Measurements from ENCODE around the gene IL32. TPM values are rescaled to one million over a fixed set of nuclear protein-coding genes. Genes with fewer than 3 reads are reported as not detected.

Gene IL32
- polyA plus RNA-seq, 3 donors = 0.53 to 8.0 (median 5.6) TPM

DNA sequence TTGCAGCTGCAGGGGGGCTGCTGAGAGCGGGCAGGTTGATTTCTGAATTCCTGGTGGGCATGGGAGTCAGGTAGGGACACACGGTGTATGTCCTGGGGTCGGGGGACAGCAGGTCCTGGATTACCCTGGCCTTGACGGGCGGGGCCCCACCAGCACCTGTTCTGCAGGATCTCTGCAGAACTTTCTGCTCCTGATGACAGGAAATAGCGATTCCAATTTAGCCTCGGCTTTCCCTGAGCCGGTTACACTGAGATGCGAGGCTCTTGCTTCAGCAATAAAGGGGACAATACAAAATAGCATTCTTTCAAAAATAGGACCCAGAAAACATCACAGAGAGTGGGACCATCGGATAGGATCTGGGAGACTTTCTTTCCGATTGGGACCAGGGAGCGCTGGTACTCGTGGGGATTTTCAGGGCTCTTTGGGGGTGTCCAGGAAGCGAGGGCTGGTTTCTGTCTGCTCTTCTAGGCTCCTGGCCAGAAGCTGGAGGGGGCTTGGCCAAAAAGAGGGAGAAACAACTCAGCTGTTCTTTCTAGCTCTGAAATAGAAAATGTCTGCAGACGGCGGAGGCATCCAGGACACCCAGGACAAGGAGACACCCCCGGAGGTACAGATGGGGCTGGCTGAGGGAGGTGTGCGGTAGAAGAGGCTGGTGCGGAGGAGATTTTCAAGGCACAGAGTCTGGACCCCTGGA lies 47.6 kb downstream of the IL32 start:
- Histone ChIP-seq H3K27ac (ENCODE audit: low read depth in 1 of 2, low read length in 2 of 2) (no peak overlapping the region), H3K4me3 (replicated peaks in 1 of 3; ENCODE audit: low read depth in 2 of 3, low read length in 3 of 3) (peak overlapping the region; percentile 45 to 78 (median 61)), H3K4me2 (replicated peaks; ENCODE audit: extremely low read depth, low read length, poor library complexity, severe bottlenecking) (peak overlapping the region; percentile 91), H3K79me2 (ENCODE audit: insufficient read depth, low read length) (no peaks in the 10 kb centered on the region), H3K4me1 (ENCODE audit: control insufficient read depth in 1 of 2, insufficient read depth in 2 of 2, low read length in 2 of 2) (peaks cover 15 to 19% of the 10 kb centered on the region in 2 donors), H3K9me3 (replicated peaks in 1 of 2; ENCODE audit: control insufficient read depth in 1 of 2, insufficient read depth in 1 of 2, low read length in 2 of 2) (no peaks in the 10 kb centered on the region), H4K20me1 (ENCODE audit: insufficient read depth, low read length) (no peaks in the 10 kb centered on the region), H3K36me3 (replicated peaks in 1 of 2; ENCODE audit: control insufficient read depth in 1 of 2, insufficient read depth in 2 of 2, low read length in 2 of 2) (peaks cover 0 to 6% of the 10 kb centered on the region in 2 donors), H2AFZ (ENCODE audit: insufficient read depth, low read depth, low read length, poor library complexity, severe bottlenecking) (peak overlapping the region; percentile 89), H3K27me3 (ENCODE audit: control insufficient read depth in 2 of 2, insufficient read depth in 2 of 2, low read length in 2 of 2) (no peaks in the 10 kb centered on the region), H3K9ac (ENCODE audit: insufficient read depth, low read length, poor library complexity, severe bottlenecking) (peak overlapping the region; percentile 61)
- WGBS (ENCODE audit: insufficient coverage) = 33% methylated on average over 15 of the region's 19 CpGs
- Mint-ChIP-seq H3K27me3 (ENCODE audit: low read depth in 3 of 3) (peaks cover 4 to 17% (median 7%) of the 10 kb centered on the region in 3 donors), H3K36me3 (peaks cover 0 to 3% of the 10 kb centered on the region in 2 donors), H3K4me3 (peak overlapping the region; percentile 74 to 90), H3K27ac (peak overlapping the region in 1 of 7 donors; percentile 58), H3K9me3 (peaks cover 0 to 1% (median 0%) of the 10 kb centered on the region in 7 donors), H3K4me1 (peaks cover 18% of the 10 kb centered on the region)
- no peak for DNase-seq
- TF ChIP-seq, protein P1, sequence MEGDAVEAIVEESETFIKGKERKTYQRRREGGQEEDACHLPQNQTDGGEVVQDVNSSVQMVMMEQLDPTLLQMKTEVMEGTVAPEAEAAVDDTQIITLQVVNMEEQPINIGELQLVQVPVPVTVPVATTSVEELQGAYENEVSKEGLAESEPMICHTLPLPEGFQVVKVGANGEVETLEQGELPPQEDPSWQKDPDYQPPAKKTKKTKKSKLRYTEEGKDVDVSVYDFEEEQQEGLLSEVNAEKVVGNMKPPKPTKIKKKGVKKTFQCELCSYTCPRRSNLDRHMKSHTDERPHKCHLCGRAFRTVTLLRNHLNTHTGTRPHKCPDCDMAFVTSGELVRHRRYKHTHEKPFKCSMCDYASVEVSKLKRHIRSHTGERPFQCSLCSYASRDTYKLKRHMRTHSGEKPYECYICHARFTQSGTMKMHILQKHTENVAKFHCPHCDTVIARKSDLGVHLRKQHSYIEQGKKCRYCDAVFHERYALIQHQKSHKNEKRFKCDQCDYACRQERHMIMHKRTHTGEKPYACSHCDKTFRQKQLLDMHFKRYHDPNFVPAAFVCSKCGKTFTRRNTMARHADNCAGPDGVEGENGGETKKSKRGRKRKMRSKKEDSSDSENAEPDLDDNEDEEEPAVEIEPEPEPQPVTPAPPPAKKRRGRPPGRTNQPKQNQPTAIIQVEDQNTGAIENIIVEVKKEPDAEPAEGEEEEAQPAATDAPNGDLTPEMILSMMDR (IDR thresholded peaks at IDR 0.05) = no peak
- intact Hi-C loops (cut with micrococcal nuclease) = no loop called here

DNA sequence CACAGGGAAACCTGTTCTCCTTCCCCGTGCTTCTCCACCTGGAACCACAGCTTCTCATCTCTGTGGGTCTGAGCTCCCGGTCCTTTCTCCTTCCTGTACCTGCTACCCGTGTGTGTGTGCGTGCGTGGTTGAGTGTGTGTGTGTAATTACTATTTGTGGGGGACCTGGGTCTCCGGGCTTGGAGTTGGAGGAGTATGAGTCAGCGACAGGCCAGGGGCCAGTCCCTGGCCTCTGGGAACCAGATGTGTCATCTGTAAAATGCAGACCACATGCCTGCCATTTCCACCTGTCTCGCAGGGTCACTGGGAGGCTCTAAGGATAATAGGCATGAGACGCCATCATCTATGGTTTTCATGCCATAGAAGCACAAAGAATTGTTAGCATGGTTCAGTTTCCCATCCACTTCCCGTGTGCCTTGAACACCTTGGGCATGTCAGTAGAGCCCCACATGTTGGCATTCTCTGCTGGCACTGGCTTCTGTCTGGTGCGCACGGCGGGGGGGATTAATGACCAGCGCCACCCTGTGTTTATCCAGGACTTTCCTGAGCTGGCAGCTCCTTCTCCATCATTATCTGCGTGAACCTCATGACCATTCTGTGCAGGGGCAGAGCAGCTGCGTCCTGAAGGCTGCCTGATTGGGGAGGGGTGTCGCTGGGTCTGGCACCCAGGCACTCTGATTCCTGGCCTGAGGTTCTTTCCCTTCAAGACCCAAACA lies 48.5 kb downstream of the IL32 start:
- H3K4me3 ChIP-seq (replicated peaks in 1 of 3; ENCODE audit: low read depth in 2 of 3, low read length in 3 of 3) = peak overlapping the region in 1 of 3 experiments; percentile 78
- no peaks in the 10 kb centered on the region for H3K9me3 ChIP-seq (replicated peaks in 1 of 2; ENCODE audit: control insufficient read depth in 1 of 2, insufficient read depth in 1 of 2, low read length in 2 of 2)
- no peak for DNase-seq
- Mint-ChIP-seq H3K36me3 (peaks cover 0 to 3% of the 10 kb centered on the region in 2 donors), H3K4me3 (no peak overlapping the region), H3K27ac (peak overlapping the region in 1 of 7 donors; percentile 5), H3K4me1 (peaks cover 18% of the 10 kb centered on the region), H3K9me3 (peaks cover 0 to 1% (median 0%) of the 10 kb centered on the region in 7 donors), H3K27me3 (ENCODE audit: low read depth in 3 of 3) (peaks cover 4 to 12% (median 6%) of the 10 kb centered on the region in 3 donors)
- no peaks in the 10 kb centered on the region for H4K20me1 ChIP-seq (ENCODE audit: insufficient read depth, low read length)
- H3K36me3 ChIP-seq (replicated peaks in 1 of 2; ENCODE audit: control insufficient read depth in 1 of 2, insufficient read depth in 2 of 2, low read length in 2 of 2) = peaks cover 0 to 6% of the 10 kb centered on the region in 2 donors
- TF ChIP-seq, protein P1 (IDR thresholded peaks at IDR 0.05) = no peak
- 84% methylated on average over 9 of the region's 17 CpGs for WGBS (ENCODE audit: insufficient coverage)
- H2AFZ ChIP-seq (ENCODE audit: insufficient read depth, low read depth, low read length, poor library complexity, severe bottlenecking) = no peak overlapping the region
- H3K79me2 ChIP-seq (ENCODE audit: insufficient read depth, low read length) = no peaks in the 10 kb centered on the region
- no peaks in the 10 kb centered on the region for H3K27me3 ChIP-seq (ENCODE audit: control insufficient read depth in 2 of 2, insufficient read depth in 2 of 2, low read length in 2 of 2)
- H3K4me2 ChIP-seq (replicated peaks; ENCODE audit: extremely low read depth, low read length, poor library complexity, severe bottlenecking) = no peak overlapping the region
- H3K9ac ChIP-seq (ENCODE audit: insufficient read depth, low read length, poor library complexity, severe bottlenecking) = peak overlapping the region; percentile 21
- H3K27ac ChIP-seq (ENCODE audit: low read depth in 1 of 2, low read length in 2 of 2) = no peak overlapping the region
- peaks cover 15 to 19% of the 10 kb centered on the region in 2 donors for H3K4me1 ChIP-seq (ENCODE audit: control insufficient read depth in 1 of 2, insufficient read depth in 2 of 2, low read length in 2 of 2)
- intact Hi-C loops (cut with micrococcal nuclease) = no loop called here
